ENCODE data around the gene CHAF1A.

The CHAF1A gene

DNA sequence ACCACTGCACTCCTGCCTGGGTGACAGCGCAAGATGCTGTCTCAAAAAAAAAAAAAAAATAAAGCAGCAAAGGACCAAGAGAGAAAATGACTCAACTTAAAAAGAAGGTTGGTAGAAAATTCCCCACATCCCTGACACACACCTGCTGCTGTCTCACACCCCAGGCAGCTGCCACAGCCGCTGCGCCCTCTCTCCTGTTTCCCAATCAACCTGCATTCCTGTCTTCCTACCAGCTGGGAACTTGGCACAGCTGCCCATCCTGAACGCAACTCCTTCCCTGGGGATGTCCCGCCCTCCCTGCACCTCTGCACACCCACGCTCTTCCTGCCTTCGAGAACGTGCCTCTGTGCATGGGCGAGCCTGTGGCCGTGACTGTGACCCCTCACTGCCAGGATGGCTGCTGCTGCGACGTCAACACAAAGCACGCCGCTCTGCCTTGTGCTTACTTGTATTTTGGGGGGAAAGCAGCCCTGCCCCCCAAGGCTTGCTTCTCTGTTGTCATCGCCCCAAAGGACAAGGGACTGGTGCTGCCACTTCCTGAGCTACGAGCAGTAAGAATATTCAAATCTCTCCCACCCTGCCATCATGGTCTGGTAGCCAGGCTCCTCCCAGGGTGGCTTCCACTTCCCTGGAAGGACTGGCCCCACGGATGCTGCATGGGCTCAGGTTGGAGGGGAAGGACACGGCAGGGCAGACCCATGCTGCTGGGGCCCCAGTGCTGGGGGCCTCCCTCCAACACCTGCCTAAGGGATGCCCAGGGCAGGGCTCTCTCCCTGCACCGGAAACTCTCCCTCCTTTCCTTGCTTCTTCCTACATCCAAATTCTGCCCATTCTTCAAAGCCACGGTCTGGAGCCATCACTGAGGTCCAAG, 22.8 kb upstream of the CHAF1A start:
- no peak for DNase-seq (ENCODE audit: low spot score)

- DNase-seq (ENCODE audit: low spot score) = no peak
These were observed 22.1 kb upstream of the CHAF1A start for GRCh38 chr19:4380254-4380727.

DNA sequence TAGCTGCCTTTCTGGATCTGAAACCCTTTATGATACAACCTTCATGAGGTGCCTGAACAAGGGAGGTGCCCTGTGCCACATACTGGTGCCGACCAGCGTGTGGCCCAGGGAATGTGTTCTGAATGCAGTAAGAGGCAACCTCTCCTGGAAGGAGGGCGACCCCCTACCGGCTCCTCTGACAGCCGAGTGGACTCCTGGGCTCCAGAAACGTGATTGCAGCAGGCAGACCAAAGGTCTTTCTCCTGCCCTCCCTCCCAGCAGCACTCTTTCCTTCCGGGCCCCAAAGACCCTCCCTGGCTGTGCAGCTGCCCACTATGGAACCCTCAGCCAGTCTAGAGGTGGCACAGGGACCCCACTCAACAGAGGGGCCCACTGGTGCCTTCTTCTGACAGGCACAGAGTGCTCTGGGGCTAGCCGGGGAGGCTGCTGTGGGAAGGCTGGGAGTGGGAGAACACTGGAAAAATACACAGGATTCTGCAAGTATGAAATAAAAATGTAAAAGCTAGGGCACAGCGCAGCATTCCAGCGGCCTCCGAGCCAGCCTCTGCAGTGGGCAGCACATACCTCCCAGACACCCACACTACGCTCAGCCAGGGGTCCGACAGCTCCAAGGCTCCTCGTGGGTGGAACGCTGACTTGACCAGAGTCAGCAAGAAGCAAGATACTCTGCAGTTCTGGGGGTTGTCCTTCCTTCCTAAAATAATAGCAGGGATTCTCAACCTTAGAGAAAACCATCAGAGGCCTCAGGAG, 17.0 kb upstream of the CHAF1A start:
- no peak for DNase-seq (ENCODE audit: low spot score)

- DNase-seq (ENCODE audit: low spot score) = no peak
These were observed 16.2 kb upstream of the CHAF1A start for GRCh38 chr19:4386041-4386782.

- no peak for DNase-seq (ENCODE audit: low spot score)
These were observed 13.9 kb upstream of the CHAF1A start for GRCh38 chr19:4388337-4389063.

DNA sequence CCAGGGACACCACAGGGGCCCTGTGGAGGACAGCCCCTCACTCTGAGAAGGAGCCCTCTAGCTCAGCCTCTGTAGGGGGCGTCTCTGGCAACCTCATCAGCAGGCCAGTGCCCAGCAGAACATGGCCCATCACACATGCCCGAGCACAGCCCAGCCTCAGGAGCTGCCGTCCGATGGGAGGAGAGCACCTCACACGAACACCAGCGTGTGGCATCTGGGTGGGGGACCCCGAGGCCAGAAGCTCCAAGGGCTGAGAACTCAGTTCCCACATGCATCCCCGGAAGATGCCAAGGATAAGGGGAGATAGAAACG, 13.4 kb upstream of the CHAF1A start:
- DNase-seq (ENCODE audit: low spot score) = no peak

DNA sequence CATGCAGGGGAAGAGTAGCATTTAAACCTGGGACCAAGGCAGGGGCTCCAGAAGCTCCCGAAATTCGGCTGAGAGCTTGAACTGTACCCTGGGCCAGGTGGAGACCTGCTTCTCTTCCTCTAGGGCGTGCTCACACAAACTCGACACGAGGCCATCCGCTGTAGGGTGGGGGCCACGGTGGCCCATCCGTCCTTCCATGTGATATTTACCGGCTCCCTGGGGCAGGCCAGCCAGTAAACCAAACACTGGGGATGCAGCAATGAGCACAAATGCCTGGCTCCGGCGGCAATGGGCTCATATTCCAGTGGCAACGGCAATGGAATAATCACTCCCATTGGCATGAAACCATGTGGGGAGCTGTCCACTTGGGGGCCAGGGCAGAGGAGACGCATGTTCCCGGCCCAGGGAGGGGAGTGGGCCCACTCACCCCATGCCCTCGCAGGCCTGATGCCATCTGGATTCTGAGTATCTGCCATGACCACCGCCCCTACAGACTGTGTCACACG, 12.9 kb upstream of the CHAF1A start:
- DNase-seq (ENCODE audit: low spot score) = no peak

- DNase-seq (ENCODE audit: low spot score) = peak; percentile 46
These were observed 12.3 kb upstream of the CHAF1A start for GRCh38 chr19:4390017-4390566.

DNA sequence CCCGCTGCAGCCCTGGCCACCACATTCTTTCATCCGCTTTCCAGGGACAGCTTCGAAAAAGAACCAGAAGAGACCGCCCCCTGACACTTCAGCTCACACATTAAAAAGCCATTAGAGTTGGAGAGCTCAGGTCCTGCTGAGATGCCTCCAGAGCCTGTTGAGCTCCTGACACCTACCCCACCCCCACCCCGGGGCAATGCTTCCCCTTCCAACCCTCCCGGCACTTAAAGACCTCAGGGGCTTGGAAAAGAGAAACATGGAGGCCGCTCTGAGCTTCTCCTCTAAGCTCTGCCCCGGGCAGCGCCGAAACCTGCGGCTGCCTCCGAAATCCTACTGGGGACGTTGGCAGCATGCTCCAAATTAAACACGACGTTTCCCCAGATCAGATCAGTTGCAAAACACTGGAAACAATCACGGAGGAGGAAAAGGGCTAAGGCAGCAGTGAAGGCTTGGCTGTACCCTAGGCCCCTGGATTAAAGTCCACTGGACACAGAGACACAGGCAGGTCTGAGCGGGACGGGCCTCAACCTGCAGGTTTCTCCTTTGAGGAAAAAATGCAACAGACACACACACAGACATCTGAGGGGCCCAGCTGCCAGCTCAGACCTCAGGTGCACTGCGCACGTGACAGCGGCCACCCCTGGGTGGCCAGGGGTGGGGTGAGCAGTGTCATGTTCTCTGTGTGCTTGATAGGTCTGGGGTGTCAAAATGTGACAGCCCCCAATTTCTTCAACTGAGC, 11.7 kb upstream of the CHAF1A start:
- no peak for DNase-seq (ENCODE audit: low spot score)

DNA sequence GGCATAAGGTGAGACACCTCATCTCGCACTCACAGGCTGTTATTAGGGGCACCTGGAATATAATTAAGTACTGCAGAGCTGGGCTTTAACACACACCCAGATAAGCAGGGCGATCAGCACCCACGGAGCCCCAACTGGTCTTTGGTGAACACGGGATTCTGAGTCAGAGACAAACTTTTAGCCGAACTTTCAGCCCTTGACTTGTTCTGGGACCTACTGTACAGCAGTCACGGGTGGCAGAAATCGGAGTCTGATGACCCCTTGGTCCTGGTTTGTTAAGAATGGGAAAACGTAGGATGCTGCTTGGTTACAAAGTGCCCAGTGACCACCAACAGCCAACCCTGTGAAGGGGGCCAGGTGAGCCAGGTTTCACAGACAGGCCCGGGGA, 11.1 kb upstream of the CHAF1A start:
- no peak for DNase-seq (ENCODE audit: low spot score)

- peak; percentile 58 for DNase-seq (ENCODE audit: low spot score)
These were observed 10.5 kb upstream of the CHAF1A start for GRCh38 chr19:4391701-4392483.

- no peak for DNase-seq (ENCODE audit: low spot score)
These were observed 8.4 kb upstream of the CHAF1A start for GRCh38 chr19:4393947-4394590.

GRCh38 chr19:4396949-4397783, 5.3 kb upstream of the CHAF1A start:
- no peak for DNase-seq (ENCODE audit: low spot score)

- DNase-seq (ENCODE audit: low spot score) = no peak
These were observed 2.7 kb upstream of the CHAF1A start for GRCh38 chr19:4399812-4400134.

DNA sequence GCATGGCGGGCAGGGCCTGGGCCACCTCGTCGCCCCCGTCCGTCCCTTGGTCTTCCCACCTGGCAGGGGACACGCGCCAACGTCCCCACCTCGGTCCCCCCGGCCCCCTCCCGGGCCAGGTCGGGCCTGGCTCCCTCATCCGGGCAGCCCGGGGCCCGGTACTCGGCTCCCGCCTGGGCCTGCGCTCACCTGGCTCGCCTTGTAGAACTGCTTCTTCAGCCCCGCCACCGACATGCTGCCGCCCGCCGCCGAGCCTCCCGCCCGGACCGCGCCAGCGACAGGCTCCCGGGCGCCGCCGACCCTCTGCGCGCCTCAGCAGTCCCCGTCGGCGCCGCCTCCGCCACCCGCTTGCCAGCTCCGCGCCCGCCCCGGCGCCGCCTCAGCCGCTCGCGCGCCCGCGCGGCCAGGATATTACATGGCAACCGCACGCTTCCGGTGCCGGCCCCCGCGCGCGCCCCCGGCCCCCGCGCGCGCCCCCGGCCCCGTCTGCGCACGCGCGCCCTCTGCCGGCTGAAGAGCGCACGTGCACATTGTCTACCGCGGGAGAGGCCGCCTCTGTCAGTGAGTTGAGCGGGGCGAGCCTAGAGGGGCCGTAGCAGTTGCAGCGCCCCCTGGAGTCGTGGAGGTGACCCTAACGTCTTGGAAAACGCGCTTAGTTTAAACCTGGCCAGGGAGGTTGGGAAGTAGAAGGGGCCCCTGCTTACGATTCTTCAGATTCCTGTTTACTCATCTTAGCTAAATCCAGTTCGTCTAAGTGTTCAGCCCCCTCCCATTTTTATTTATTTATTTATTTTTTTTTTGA, 2.1 kb upstream of the CHAF1A start, which contains the start of gene SH3GL1:
Gene SH3GL1 (minus strand): TSS at position 413 of the 802 bp plus-strand sequence. CDS start 179 bp downstream, at position 234.
- peak; percentile 88 for DNase-seq (ENCODE audit: low spot score)

GRCh38 chr19:4401769-4402170, 670 bp upstream of the CHAF1A start:
- DNase-seq (ENCODE audit: low spot score) = no peak

GRCh38 chr19:4403005-4403761, 743 bp downstream of the CHAF1A start:
- DNase-seq (ENCODE audit: low spot score) = no peak

Measured in hepatic stellate cell (primary cell).